Left kidney (tissue), 8 donors: ENCODE results near the gene ACOT2. TPM values are rescaled to one million over a fixed set of nuclear protein-coding genes. Genes with fewer than 3 reads are reported as not detected.
A peak's percentile ranks its signal among the peaks of the same experiment; 100 is the strongest.
"Not testable (repeated sequence)": the region's sequence is repeated elsewhere in the genome, so short reads cannot be mapped to it uniquely, and the experiment has no call there.

Source experiments
- DNase-seq: peaks from one replicate; pipeline ENCODE4 v3.0.0-alpha.2; 2013
- long read RNA-seq, 8 donors: transcript quantifications; one replicate each; lab custom pipeline, GENCODE V29; 2026
- polyA plus RNA-seq: library from polyadenylated mRNA; unstranded; fragments of 120-200 nt; gene quantifications from one replicate; pipeline ENCODE4 v1.2.1, GENCODE V29; 2013; ENCODE audit not compliant: insufficient read length

The ACOT2 gene
- 59.0 TPM for polyA plus RNA-seq
- long read RNA-seq, donor 1, transcript ACOT2-201 (3 exons, 1,774 nt): major isoform, 31 of 67 reads
- long read RNA-seq, donor 1, partial matches to known transcripts: 36 of 67 reads
- long read RNA-seq, donor 1, other reads (novel, unspliced or antisense): 0 of 67 reads
- long read RNA-seq, donor 2, transcript ACOT2-201 (3 exons, 1,774 nt): major isoform, 33 of 40 reads
- long read RNA-seq, donor 2, partial matches to known transcripts: 7 of 40 reads
- long read RNA-seq, donor 2, other reads (novel, unspliced or antisense): 0 of 40 reads
- long read RNA-seq, donor 3, transcript ACOT2-201 (3 exons, 1,774 nt): major isoform, 17 of 40 reads
- long read RNA-seq, donor 3, partial matches to known transcripts: 23 of 40 reads
- long read RNA-seq, donor 3, other reads (novel, unspliced or antisense): 0 of 40 reads
- long read RNA-seq, donor 4, partial matches to known transcripts: 6 of 8 reads
- long read RNA-seq, donor 4, other reads (novel, unspliced or antisense): 0 of 8 reads
- long read RNA-seq, donor 5, transcript ACOT2-201 (3 exons, 1,774 nt): major isoform, 43 of 113 reads
- long read RNA-seq, donor 5, partial matches to known transcripts: 70 of 113 reads
- long read RNA-seq, donor 5, other reads (novel, unspliced or antisense): 0 of 113 reads
- long read RNA-seq, donor 6, transcript ACOT2-201 (3 exons, 1,774 nt): major isoform, 22 of 36 reads
- long read RNA-seq, donor 6, partial matches to known transcripts: 14 of 36 reads
- long read RNA-seq, donor 6, other reads (novel, unspliced or antisense): 0 of 36 reads
- long read RNA-seq, donor 7, transcript ACOT2-201 (3 exons, 1,774 nt): major isoform, 20 of 51 reads
- long read RNA-seq, donor 7, partial matches to known transcripts: 31 of 51 reads
- long read RNA-seq, donor 7, other reads (novel, unspliced or antisense): 0 of 51 reads
- long read RNA-seq, donor 8, transcript ACOT2-201 (3 exons, 1,774 nt): major isoform, 16 of 22 reads
- long read RNA-seq, donor 8, partial matches to known transcripts: 6 of 22 reads
- long read RNA-seq, donor 8, other reads (novel, unspliced or antisense): 0 of 22 reads

- DNase-seq: peak; percentile 89
Observed at GRCh38 chr14:73569185-73569958, at the start of gene ACOT2. TSS of gene ACOT2 (plus strand) at chr14:73569213. CDS start at chr14:73569241, 28 bp downstream.

GRCh38 chr14:73521229-73521628 lies 47.8 kb upstream of the ACOT2 start:
- DNase-seq: no peak

GRCh38 chr14:73524493-73524892 lies 44.5 kb upstream of the ACOT2 start:
- DNase-seq: no peak

GRCh38 chr14:73526036-73526984 lies 42.7 kb upstream of the ACOT2 start:
- DNase-seq: no peak

- not testable (repeated sequence) for DNase-seq
Observed at GRCh38 chr14:73529356-73529755, 39.7 kb upstream of the ACOT2 start.

- not testable (repeated sequence) for DNase-seq
Observed at GRCh38 chr14:73531971-73532370, 37.0 kb upstream of the ACOT2 start.

- not testable (repeated sequence) for DNase-seq
Observed at GRCh38 chr14:73537244-73538045, 31.6 kb upstream of the ACOT2 start.

- not testable (repeated sequence) for DNase-seq
Observed at GRCh38 chr14:73539017-73539416, 30.0 kb upstream of the ACOT2 start.

GRCh38 chr14:73542961-73543360 lies 26.1 kb upstream of the ACOT2 start:
- not testable (repeated sequence) for DNase-seq

GRCh38 chr14:73545353-73545752 lies 23.7 kb upstream of the ACOT2 start:
- DNase-seq: not testable (repeated sequence)

- not testable (repeated sequence) for DNase-seq
Observed at GRCh38 chr14:73549097-73549496, 19.9 kb upstream of the ACOT2 start.

GRCh38 chr14:73549889-73550524 lies 19.0 kb upstream of the ACOT2 start:
- not testable (repeated sequence) for DNase-seq

- no peak for DNase-seq
Observed at GRCh38 chr14:73553845-73554244, 15.2 kb upstream of the ACOT2 start.

GRCh38 chr14:73557201-73557600 lies 11.8 kb upstream of the ACOT2 start:
- not testable (repeated sequence) for DNase-seq

GRCh38 chr14:73558238-73558637 lies 10.8 kb upstream of the ACOT2 start:
- not testable (repeated sequence) for DNase-seq

GRCh38 chr14:73562256-73562655 lies 6.8 kb upstream of the ACOT2 start:
- not testable (repeated sequence) for DNase-seq

GRCh38 chr14:73562696-73563095 lies 6.3 kb upstream of the ACOT2 start:
- not testable (repeated sequence) for DNase-seq

GRCh38 chr14:73566431-73566830 lies 2.6 kb upstream of the ACOT2 start:
- DNase-seq: not testable (repeated sequence)

GRCh38 chr14:73566935-73567334 lies 2.1 kb upstream of the ACOT2 start:
- not testable (repeated sequence) for DNase-seq
